ENCODE measurements around the gene TOX2. TPM values are rescaled to one million over a fixed set of nuclear protein-coding genes. Genes with fewer than 3 reads are reported as not detected.

The TOX2 gene
- total RNA-seq, 3 donors from 2014 or later (not counting 1 experiment from before 2014, with no cell fraction given), result 0.93 to 1.8 (median 1.2) TPM

GRCh38 chr20:43899274-43900120 is 15.2 kb upstream of the TOX2 start:
- Histone ChIP-seq H3K4me3 (ENCODE audit: low read length) (no peak overlapping the region), H3K27ac (ENCODE audit: low read length) (no peak overlapping the region), H3K36me3 (ENCODE audit: control insufficient read depth, insufficient read depth, low read length) (no peaks in the 10 kb centered on the region), H3K27me3 (ENCODE audit: control insufficient read depth, insufficient read depth, low read length) (peaks cover 8% of the 10 kb centered on the region), H3K4me1 (ENCODE audit: control insufficient read depth, insufficient read depth, low read length) (no peaks in the 10 kb centered on the region), H3K9me3 (ENCODE audit: control insufficient read depth, insufficient read depth, low read length) (no peaks in the 10 kb centered on the region)
- no peak overlapping the region for H3K4me3 Mint-ChIP-seq
- H3K27ac Mint-ChIP-seq, result no peak overlapping the region
- DNase-seq (no peak), ATAC-seq (no peak)
- TF ChIP-seq CTCF (IDR thresholded peaks at IDR 0.05), result no peak
- H3K27me3 Mint-ChIP-seq (ENCODE audit: low read depth in 2 of 2), result peaks cover 36 to 45% of the 10 kb centered on the region in 2 donors
- intact Hi-C loops (cut with micrococcal nuclease), result no loop called here
- 66% methylated on average over 9 of the region's 10 CpGs for WGBS (ENCODE audit: insufficient coverage)
- no peaks in the 10 kb centered on the region for H3K4me1 Mint-ChIP-seq
- H3K36me3 Mint-ChIP-seq, result no peaks in the 10 kb centered on the region
- H3K9me3 Mint-ChIP-seq, result no peaks in the 10 kb centered on the region

DNA sequence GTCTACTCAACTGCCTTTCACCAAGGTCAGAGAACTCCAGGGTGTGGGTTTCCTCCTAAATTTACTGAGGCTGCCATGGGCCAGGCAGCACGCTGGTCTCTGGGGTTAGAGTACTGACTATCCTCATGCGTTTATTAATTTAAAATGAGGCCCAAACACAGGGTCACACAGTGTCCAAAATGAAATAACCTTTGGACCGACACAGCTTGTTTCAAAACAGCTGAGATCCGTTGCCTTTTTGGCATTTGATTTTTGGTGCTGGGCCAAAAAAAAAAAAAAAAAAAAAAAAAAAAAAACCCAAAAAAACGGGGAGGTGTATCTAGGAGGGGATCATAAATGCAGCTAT is 14.6 kb upstream of the TOX2 start:
- Histone ChIP-seq H3K4me1 (ENCODE audit: control insufficient read depth, insufficient read depth, low read length) (no peaks in the 10 kb centered on the region), H3K4me3 (ENCODE audit: low read length) (no peak overlapping the region), H3K36me3 (ENCODE audit: control insufficient read depth, insufficient read depth, low read length) (no peaks in the 10 kb centered on the region), H3K9me3 (ENCODE audit: control insufficient read depth, insufficient read depth, low read length) (no peaks in the 10 kb centered on the region), H3K27me3 (ENCODE audit: control insufficient read depth, insufficient read depth, low read length) (peaks cover 8% of the 10 kb centered on the region), H3K27ac (ENCODE audit: low read length) (no peak overlapping the region)
- no peak overlapping the region for H3K4me3 Mint-ChIP-seq
- no peaks in the 10 kb centered on the region for H3K9me3 Mint-ChIP-seq
- intact Hi-C loops (cut with micrococcal nuclease), result no loop called here
- DNase-seq, result no peak
- H3K36me3 Mint-ChIP-seq, result no peaks in the 10 kb centered on the region
- peaks cover 30 to 47% of the 10 kb centered on the region in 2 donors for H3K27me3 Mint-ChIP-seq (ENCODE audit: low read depth in 2 of 2)
- no peaks in the 10 kb centered on the region for H3K4me1 Mint-ChIP-seq
- ATAC-seq, result no peak
- TF ChIP-seq CTCF (IDR thresholded peaks at IDR 0.05), result no peak
- 75% methylated on average over 5 of the region's 5 CpGs for WGBS (ENCODE audit: insufficient coverage)
- H3K27ac Mint-ChIP-seq, result no peak overlapping the region

- Histone ChIP-seq H3K4me1 (ENCODE audit: control insufficient read depth, insufficient read depth, low read length) (no peaks in the 10 kb centered on the region), H3K4me3 (ENCODE audit: low read length) (no peak overlapping the region), H3K27me3 (ENCODE audit: control insufficient read depth, insufficient read depth, low read length) (peaks cover 8% of the 10 kb centered on the region), H3K36me3 (ENCODE audit: control insufficient read depth, insufficient read depth, low read length) (no peaks in the 10 kb centered on the region), H3K9me3 (ENCODE audit: control insufficient read depth, insufficient read depth, low read length) (no peaks in the 10 kb centered on the region), H3K27ac (ENCODE audit: low read length) (no peak overlapping the region)
- Mint-ChIP-seq H3K36me3 (no peaks in the 10 kb centered on the region), H3K27ac (no peak overlapping the region), H3K9me3 (no peaks in the 10 kb centered on the region), H3K4me3 (no peak overlapping the region), H3K4me1 (no peaks in the 10 kb centered on the region), H3K27me3 (ENCODE audit: low read depth in 2 of 2) (peaks cover 29 to 51% of the 10 kb centered on the region in 2 donors)
- intact Hi-C loops (cut with micrococcal nuclease), result no loop called here
- DNase-seq, result no peak
- WGBS (ENCODE audit: insufficient coverage), result 77% methylated on average over 4 of the region's 4 CpGs
- ATAC-seq, result no peak
- no peak for TF ChIP-seq CTCF (IDR thresholded peaks at IDR 0.05)
Observed at GRCh38 chr20:43900496-43900895, 14.2 kb upstream of the TOX2 start.

DNA sequence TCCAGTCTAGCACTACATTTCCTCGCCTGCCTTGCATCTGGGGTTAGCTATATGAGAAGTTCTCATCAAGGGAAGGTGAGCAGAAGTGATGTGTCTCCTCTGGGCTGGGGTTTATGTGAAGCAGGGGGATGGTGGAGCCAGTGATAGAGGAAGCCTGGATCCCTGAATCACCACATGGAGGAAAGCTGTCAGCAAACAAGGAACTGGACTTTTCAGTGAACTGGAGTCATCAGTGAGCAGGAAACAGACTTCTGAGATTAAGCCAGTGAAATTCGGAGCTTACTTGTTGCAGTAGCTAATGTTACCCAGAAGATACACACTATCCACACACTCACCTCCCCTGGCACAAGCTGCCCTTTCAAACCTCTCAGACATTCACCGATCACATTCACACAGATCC is 13.4 kb upstream of the TOX2 start:
- H3K27me3 Mint-ChIP-seq (ENCODE audit: low read depth in 2 of 2), result peaks cover 29 to 50% of the 10 kb centered on the region in 2 donors
- no peak overlapping the region for H3K4me3 Mint-ChIP-seq
- Histone ChIP-seq H3K27me3 (ENCODE audit: control insufficient read depth, insufficient read depth, low read length) (peaks cover 8% of the 10 kb centered on the region), H3K4me1 (ENCODE audit: control insufficient read depth, insufficient read depth, low read length) (no peaks in the 10 kb centered on the region), H3K36me3 (ENCODE audit: control insufficient read depth, insufficient read depth, low read length) (no peaks in the 10 kb centered on the region), H3K4me3 (ENCODE audit: low read length) (no peak overlapping the region), H3K9me3 (ENCODE audit: control insufficient read depth, insufficient read depth, low read length) (no peaks in the 10 kb centered on the region), H3K27ac (ENCODE audit: low read length) (no peak overlapping the region)
- WGBS (ENCODE audit: insufficient coverage), result 94% methylated on average over 3 of the region's 3 CpGs
- H3K36me3 Mint-ChIP-seq, result no peaks in the 10 kb centered on the region
- H3K4me1 Mint-ChIP-seq, result no peaks in the 10 kb centered on the region
- ATAC-seq (no peak), DNase-seq (no peak)
- no peak overlapping the region for H3K27ac Mint-ChIP-seq
- TF ChIP-seq CTCF (IDR thresholded peaks at IDR 0.05), result no peak
- no peaks in the 10 kb centered on the region for H3K9me3 Mint-ChIP-seq
- intact Hi-C loops (cut with micrococcal nuclease), result no loop called here
